ENCODE measurements around the gene SDS.

The SDS gene

GRCh38 chr12:113422030-113422885 is 18.6 kb upstream of the SDS start, which contains the start of gene SDSL:
SDSL (plus strand) TSS chr12:113422380; CDS start chr12:113427983, 5,603 bp downstream.
- H3K27me3 Mint-ChIP-seq, result peaks cover 28% of the 10 kb centered on the region
- H3K4me1 Mint-ChIP-seq, result peaks cover 7% of the 10 kb centered on the region

GRCh38 chr12:113420996-113421595 is 17.4 kb upstream of the SDS start:
- Mint-ChIP-seq H3K27ac (ENCODE audit: low read depth) (no peak overlapping the region), H3K36me3 (ENCODE audit: insufficient read depth) (no peaks in the 10 kb centered on the region), H3K9me3 (no peaks in the 10 kb centered on the region)

More at GRCh38 chr12:113422030-113422885, 18.6 kb upstream of the SDS start, which contains the start of gene SDSL:
- ATAC-seq (replicated peaks; ENCODE audit: extremely low read depth, poor library complexity, severe bottlenecking), result peak; percentile 75
- Mint-ChIP-seq H3K9me3 (no peaks in the 10 kb centered on the region), H3K36me3 (ENCODE audit: insufficient read depth) (no peaks in the 10 kb centered on the region), H3K4me3 (peak within 1 kb of the TSS; percentile 95), H3K27ac (ENCODE audit: low read depth) (peak within 1 kb of the TSS; percentile 88)
- peak in 1 of 2 donors; percentile 11 for DNase-seq (ENCODE audit: low spot score in 2 of 2)

GRCh38 chr12:113418213-113418879 is 14.7 kb upstream of the SDS start:
- H3K27me3 Mint-ChIP-seq, result peaks cover 42% of the 10 kb centered on the region
- no peak for DNase-seq (ENCODE audit: low spot score in 2 of 2)
- H3K27ac Mint-ChIP-seq (ENCODE audit: low read depth), result no peak overlapping the region
- peaks cover 7% of the 10 kb centered on the region for H3K4me1 Mint-ChIP-seq
- no peak overlapping the region for H3K4me3 Mint-ChIP-seq
- H3K9me3 Mint-ChIP-seq, result no peaks in the 10 kb centered on the region
- no peaks in the 10 kb centered on the region for H3K36me3 Mint-ChIP-seq (ENCODE audit: insufficient read depth)
- ATAC-seq (replicated peaks; ENCODE audit: extremely low read depth, poor library complexity, severe bottlenecking), result no peak

More at GRCh38 chr12:113420996-113421595, 17.4 kb upstream of the SDS start:
- H3K4me1 Mint-ChIP-seq, result peaks cover 7% of the 10 kb centered on the region
- peak overlapping the region; percentile 95 for H3K4me3 Mint-ChIP-seq
- peaks cover 28% of the 10 kb centered on the region for H3K27me3 Mint-ChIP-seq
- ATAC-seq (replicated peaks; ENCODE audit: extremely low read depth, poor library complexity, severe bottlenecking), result no peak
- DNase-seq (ENCODE audit: low spot score in 2 of 2), result no peak

GRCh38 chr12:113416091-113416754 is 12.5 kb upstream of the SDS start:
- H3K36me3 Mint-ChIP-seq (ENCODE audit: insufficient read depth), result no peaks in the 10 kb centered on the region
- no peak for ATAC-seq (replicated peaks; ENCODE audit: extremely low read depth, poor library complexity, severe bottlenecking)
- H3K4me3 Mint-ChIP-seq, result no peak overlapping the region
- no peaks in the 10 kb centered on the region for H3K4me1 Mint-ChIP-seq
- no peak for DNase-seq (ENCODE audit: low spot score in 2 of 2)
- H3K9me3 Mint-ChIP-seq, result no peaks in the 10 kb centered on the region
- no peak overlapping the region for H3K27ac Mint-ChIP-seq (ENCODE audit: low read depth)
- peaks cover 39% of the 10 kb centered on the region for H3K27me3 Mint-ChIP-seq

GRCh38 chr12:113414519-113415038 is 10.9 kb upstream of the SDS start:
- ATAC-seq (replicated peaks; ENCODE audit: extremely low read depth, poor library complexity, severe bottlenecking) (no peak), DNase-seq (ENCODE audit: low spot score in 2 of 2) (no peak)
- no peaks in the 10 kb centered on the region for H3K36me3 Mint-ChIP-seq (ENCODE audit: insufficient read depth)
- no peaks in the 10 kb centered on the region for H3K4me1 Mint-ChIP-seq
- no peak overlapping the region for H3K4me3 Mint-ChIP-seq
- H3K9me3 Mint-ChIP-seq, result no peaks in the 10 kb centered on the region
- peaks cover 47% of the 10 kb centered on the region for H3K27me3 Mint-ChIP-seq
- no peak overlapping the region for H3K27ac Mint-ChIP-seq (ENCODE audit: low read depth)

GRCh38 chr12:113413488-113413939 is 9.8 kb upstream of the SDS start:
- no peak overlapping the region for H3K27ac Mint-ChIP-seq (ENCODE audit: low read depth)
- H3K9me3 Mint-ChIP-seq, result no peaks in the 10 kb centered on the region
- no peaks in the 10 kb centered on the region for H3K4me1 Mint-ChIP-seq
- no peak for ATAC-seq (replicated peaks; ENCODE audit: extremely low read depth, poor library complexity, severe bottlenecking)
- H3K36me3 Mint-ChIP-seq (ENCODE audit: insufficient read depth), result no peaks in the 10 kb centered on the region
- peaks cover 48% of the 10 kb centered on the region for H3K27me3 Mint-ChIP-seq
- no peak overlapping the region for H3K4me3 Mint-ChIP-seq
- DNase-seq (ENCODE audit: low spot score in 2 of 2), result no peak

- Mint-ChIP-seq H3K36me3 (ENCODE audit: insufficient read depth) (no peaks in the 10 kb centered on the region), H3K4me1 (no peaks in the 10 kb centered on the region), H3K27me3 (peaks cover 39% of the 10 kb centered on the region), H3K9me3 (no peaks in the 10 kb centered on the region), H3K4me3 (no peak overlapping the region), H3K27ac (ENCODE audit: low read depth) (no peak overlapping the region)
- ATAC-seq (replicated peaks; ENCODE audit: extremely low read depth, poor library complexity, severe bottlenecking) (no peak), DNase-seq (ENCODE audit: low spot score in 2 of 2) (no peak)
Measured at GRCh38 chr12:113409462-113410124, 5.9 kb upstream of the SDS start.

- H3K4me3 Mint-ChIP-seq, result no peak overlapping the region
Measured at GRCh38 chr12:113408756-113409298, 5.1 kb upstream of the SDS start.

GRCh38 chr12:113407931-113408600 is 4.4 kb upstream of the SDS start:
- no peaks in the 10 kb centered on the region for H3K4me1 Mint-ChIP-seq
- H3K4me3 Mint-ChIP-seq, result no peak overlapping the region
- no peak overlapping the region for H3K27ac Mint-ChIP-seq (ENCODE audit: low read depth)
- H3K27me3 Mint-ChIP-seq, result peaks cover 40% of the 10 kb centered on the region
- DNase-seq (ENCODE audit: low spot score in 2 of 2) (no peak), ATAC-seq (replicated peaks; ENCODE audit: extremely low read depth, poor library complexity, severe bottlenecking) (no peak)
- no peaks in the 10 kb centered on the region for H3K9me3 Mint-ChIP-seq
- no peaks in the 10 kb centered on the region for H3K36me3 Mint-ChIP-seq (ENCODE audit: insufficient read depth)

More at GRCh38 chr12:113408756-113409298, 5.1 kb upstream of the SDS start:
- Mint-ChIP-seq H3K27me3 (peaks cover 40% of the 10 kb centered on the region), H3K36me3 (ENCODE audit: insufficient read depth) (no peaks in the 10 kb centered on the region), H3K9me3 (no peaks in the 10 kb centered on the region), H3K4me1 (no peaks in the 10 kb centered on the region), H3K27ac (ENCODE audit: low read depth) (no peak overlapping the region)
- DNase-seq (ENCODE audit: low spot score in 2 of 2) (no peak), ATAC-seq (replicated peaks; ENCODE audit: extremely low read depth, poor library complexity, severe bottlenecking) (no peak)

- Mint-ChIP-seq H3K4me3 (no peak overlapping the region), H3K27me3 (peaks cover 30% of the 10 kb centered on the region), H3K27ac (ENCODE audit: low read depth) (no peak overlapping the region), H3K9me3 (no peaks in the 10 kb centered on the region), H3K4me1 (no peaks in the 10 kb centered on the region), H3K36me3 (ENCODE audit: insufficient read depth) (no peaks in the 10 kb centered on the region)
- DNase-seq (ENCODE audit: low spot score in 2 of 2) (no peak), ATAC-seq (replicated peaks; ENCODE audit: extremely low read depth, poor library complexity, severe bottlenecking) (no peak)
Measured at GRCh38 chr12:113405694-113406093, 2.0 kb upstream of the SDS start.

- H3K4me1 Mint-ChIP-seq, result no peaks in the 10 kb centered on the region
- H3K27ac Mint-ChIP-seq (ENCODE audit: low read depth), result no peak overlapping the region
- DNase-seq (ENCODE audit: low spot score in 2 of 2) (no peak), ATAC-seq (replicated peaks; ENCODE audit: extremely low read depth, poor library complexity, severe bottlenecking) (no peak)
- H3K9me3 Mint-ChIP-seq, result no peaks in the 10 kb centered on the region
- H3K27me3 Mint-ChIP-seq, result peaks cover 30% of the 10 kb centered on the region
- no peaks in the 10 kb centered on the region for H3K36me3 Mint-ChIP-seq (ENCODE audit: insufficient read depth)
- no peak overlapping the region for H3K4me3 Mint-ChIP-seq
Measured at GRCh38 chr12:113402586-113403260, 964 bp downstream of the SDS start.

All from central memory CD8-positive, alpha-beta T cell (primary cell).